GM12891 (cell line): ENCODE measurements around the gene TMLHE.
"Not testable (repeated sequence)": the region's sequence is repeated elsewhere in the genome, so short reads cannot be mapped to it uniquely, and the experiment has no call there.

Source experiments
- POLR2A ChIP-seq: IDR thresholded peaks from 2 replicates; pipeline ENCODE4 v1.6.1; 2011; ENCODE audit warnings: low read depth, low read length, control low read depth
- POLR2AphosphoS5 ChIP-seq: IDR thresholded peaks from 2 replicates; pipeline ENCODE4 v1.6.1; 2011; ENCODE audit warnings: low read depth, low read length, control low read depth
- POU2F2 ChIP-seq: IDR thresholded peaks from 2 replicates; pipeline ENCODE4 v1.6.1; 2011; ENCODE audit warnings: low read depth, mild to moderate bottlenecking, control low read depth, low read length, moderate library complexity
- SPI1 ChIP-seq: IDR thresholded peaks from 2 replicates; pipeline ENCODE4 v1.6.1; 2011; ENCODE audit warnings: low read depth, low read length, control low read depth
- TAF1 ChIP-seq: IDR thresholded peaks from 2 replicates; pipeline ENCODE4 v1.6.1; 2011; ENCODE audit warnings: low read depth, low read length, control low read depth

DNA sequence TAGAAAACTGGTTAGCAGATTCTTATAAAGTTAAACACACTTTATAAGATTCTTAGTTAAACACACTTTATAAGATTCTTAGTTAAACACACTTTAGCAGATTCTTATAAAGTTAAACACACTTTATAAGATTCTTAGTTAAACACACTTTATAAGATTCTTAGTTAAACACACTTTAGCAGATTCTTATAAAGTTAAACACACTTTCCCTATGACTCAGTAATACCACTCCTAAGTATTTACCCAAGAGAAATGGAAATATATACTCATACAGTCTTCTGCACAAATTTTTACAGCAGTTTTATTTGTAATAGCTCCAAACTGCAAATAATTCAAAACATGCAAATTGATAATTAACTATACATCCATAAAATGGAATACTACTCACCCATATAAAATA lies 7.4 kb upstream of the TMLHE start:
- not testable (repeated sequence) for TF ChIP-seq POLR2AphosphoS5, TAF1, SPI1, POLR2A, POU2F2
